ENCODE results near the gene POLD1.

Gene POLD1

GRCh38 chr19:50418176-50419021 lies 34.3 kb downstream of the POLD1 start, which contains the start of gene SPIB:
Gene SPIB, plus strand, starts transcription at chr19:50418938. Its CDS starts 25 bp downstream, at chr19:50418963.
- DNase-seq (ENCODE audit: low spot score), result no peak

- no peak for DNase-seq (ENCODE audit: low spot score)
These were observed 35.0 kb downstream of the POLD1 start for GRCh38 chr19:50419022-50419579.

GRCh38 chr19:50419580-50420035 lies 35.5 kb downstream of the POLD1 start:
- DNase-seq (ENCODE audit: low spot score), result no peak

- no peak for DNase-seq (ENCODE audit: low spot score)
These were observed 36.0 kb downstream of the POLD1 start for GRCh38 chr19:50420127-50420526.

GRCh38 chr19:50420808-50421207 lies 36.7 kb downstream of the POLD1 start:
- DNase-seq (ENCODE audit: low spot score), result no peak

DNA sequence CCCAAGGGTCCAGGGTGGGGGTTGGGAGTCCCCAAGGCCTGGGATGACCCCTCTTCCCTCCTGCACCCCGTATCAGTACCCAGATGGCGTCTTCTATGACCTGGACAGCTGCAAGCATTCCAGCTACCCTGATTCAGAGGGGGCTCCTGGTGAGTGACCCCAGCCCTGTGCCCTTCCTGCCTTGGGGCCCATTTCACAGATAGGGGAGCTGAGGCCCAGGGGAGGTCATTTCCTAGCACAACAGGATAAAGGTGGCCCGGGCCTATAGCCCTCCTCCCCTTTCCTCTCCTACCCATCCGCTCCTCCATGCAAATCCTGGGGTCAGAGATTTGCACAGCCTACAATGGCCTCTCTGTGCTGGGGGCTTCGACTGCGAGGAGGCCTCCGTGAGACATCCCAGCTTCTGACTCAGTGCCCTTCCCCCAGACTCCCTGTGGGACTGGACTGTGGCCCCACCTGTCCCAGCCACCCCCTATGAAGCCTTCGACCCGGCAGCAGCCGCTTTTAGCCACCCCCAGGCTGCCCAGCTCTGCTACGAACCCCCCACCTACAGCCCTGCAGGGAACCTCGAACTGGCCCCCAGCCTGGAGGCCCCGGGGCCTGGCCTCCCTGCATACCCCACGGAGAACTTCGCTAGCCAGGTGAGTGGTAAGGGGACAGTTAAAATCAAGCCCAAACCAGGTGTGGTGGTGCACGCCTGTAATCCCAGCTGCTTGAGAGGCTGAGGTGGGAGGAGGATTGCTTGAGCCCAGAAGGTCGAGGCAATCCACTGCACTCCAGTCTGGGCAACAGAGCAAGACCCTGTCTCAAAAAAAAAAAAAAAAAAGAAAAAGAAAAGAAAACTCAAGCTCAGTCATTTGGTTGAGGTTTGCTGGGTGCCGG lies 38.5 kb downstream of the POLD1 start:
- DNase-seq (ENCODE audit: low spot score), result no peak

DNA sequence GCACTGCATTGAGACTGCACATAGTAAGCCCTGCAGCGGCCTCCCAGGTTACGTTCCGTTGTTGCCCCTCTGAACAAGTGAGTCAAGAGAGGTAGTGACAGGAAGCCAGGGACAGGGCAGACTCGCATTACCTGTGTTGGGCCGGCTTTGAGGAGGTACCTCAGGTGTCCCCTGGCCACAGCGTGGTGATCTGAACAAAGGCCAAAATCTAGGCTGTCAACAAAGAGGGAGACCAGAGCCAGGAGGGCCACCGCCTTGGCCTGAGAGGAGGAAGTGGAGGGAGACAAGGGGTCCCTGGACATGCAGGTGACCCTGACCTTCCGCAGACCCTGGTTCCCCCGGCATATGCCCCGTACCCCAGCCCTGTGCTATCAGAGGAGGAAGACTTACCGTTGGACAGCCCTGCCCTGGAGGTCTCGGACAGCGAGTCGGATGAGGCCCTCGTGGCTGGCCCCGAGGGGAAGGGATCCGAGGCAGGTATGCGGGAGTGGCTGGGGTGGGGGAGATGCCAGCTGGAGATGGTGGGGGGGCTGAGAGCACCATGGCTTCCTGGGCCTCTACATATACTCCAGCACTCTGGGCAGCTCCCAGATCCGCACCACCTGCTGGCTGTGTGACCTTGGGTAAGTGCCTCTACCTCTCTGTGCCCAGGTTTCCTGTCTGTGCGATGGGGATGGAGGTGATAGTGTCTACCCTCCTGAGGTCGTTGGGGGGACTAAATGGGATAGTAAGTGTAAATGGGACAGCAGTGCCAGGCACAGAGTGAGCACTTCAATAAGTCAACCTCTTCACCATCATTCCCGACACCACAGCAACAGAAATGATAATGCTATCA lies 39.3 kb downstream of the POLD1 start:
- DNase-seq (ENCODE audit: low spot score), result no peak

- no peak for DNase-seq (ENCODE audit: low spot score)
These were observed 41.4 kb downstream of the POLD1 start for GRCh38 chr19:50425581-50425980.

DNA sequence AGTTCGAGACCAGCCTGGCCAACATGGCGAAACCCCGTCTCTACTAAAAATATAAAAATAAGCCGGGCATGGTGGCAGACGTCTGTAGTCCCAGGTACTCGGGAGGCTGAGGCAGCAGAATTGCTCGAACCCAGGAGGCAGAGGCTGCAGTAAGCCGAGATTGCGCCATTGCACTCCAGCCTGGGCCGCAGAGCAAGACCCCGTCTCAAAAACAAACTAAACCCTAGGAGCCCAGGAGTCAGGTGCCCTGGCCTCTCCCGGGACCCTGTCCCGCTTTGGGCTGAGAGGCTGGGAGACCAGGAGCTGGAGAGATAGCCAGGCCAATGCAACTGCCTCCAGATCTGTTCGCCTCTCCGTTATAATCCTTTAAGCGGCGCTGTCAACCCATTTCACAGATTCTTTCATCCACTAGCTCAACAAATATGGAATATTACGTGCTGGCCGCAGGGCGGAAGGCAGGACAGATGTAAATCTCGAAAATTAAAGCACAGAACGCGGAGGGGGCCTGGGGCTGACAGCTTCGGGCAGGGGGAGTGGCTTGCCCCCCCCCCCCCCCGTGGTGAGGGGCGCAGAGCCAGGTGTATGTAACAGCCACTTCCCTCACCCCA lies 43.3 kb downstream of the POLD1 start:
- DNase-seq (ENCODE audit: low spot score), result no peak

DNA sequence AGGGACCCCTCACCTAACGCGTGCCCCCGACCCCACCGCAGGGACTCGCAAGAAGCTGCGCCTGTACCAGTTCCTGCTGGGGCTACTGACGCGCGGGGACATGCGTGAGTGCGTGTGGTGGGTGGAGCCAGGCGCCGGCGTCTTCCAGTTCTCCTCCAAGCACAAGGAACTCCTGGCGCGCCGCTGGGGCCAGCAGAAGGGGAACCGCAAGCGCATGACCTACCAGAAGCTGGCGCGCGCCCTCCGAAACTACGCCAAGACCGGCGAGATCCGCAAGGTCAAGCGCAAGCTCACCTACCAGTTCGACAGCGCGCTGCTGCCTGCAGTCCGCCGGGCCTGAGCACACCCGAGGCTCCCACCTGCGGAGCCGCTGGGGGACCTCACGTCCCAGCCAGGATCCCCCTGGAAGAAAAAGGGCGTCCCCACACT lies 43.9 kb downstream of the POLD1 start:
- DNase-seq (ENCODE audit: low spot score), result peak; percentile 76

DNA sequence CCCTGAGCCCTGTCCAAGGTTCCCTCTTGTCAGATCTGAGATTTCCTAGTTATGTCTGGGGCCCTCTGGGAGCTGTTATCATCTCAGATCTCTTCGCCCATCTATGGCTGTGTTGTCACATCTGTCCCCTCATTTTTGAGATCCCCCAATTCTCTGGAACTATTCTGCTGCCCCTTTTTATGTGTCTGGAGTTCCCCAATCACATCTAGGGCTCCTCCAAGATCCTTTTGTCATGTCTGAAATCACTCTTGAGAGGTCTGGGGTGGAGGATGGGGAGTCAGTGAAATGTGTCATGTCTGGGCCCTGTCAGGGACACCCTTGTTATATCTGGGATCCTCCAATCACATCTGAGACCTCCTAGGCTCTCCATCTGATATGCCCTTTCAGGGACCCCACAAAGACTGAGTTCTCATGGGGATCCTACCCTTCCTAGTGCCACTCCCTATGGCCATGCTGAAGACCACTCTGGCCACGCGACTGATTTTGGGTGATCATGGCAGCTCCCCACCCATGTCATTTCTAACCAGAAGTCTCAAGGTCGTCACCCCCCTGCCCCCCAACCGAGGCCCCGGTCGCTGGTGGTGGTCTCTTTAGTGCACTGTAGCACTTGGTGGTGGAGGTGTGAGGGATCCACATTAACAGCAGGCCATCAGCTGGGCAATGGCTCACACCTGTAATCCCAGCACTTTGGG lies 44.8 kb downstream of the POLD1 start:
- no peak for DNase-seq (ENCODE audit: low spot score)

- DNase-seq (ENCODE audit: low spot score), result no peak
These were observed 46.8 kb downstream of the POLD1 start for GRCh38 chr19:50430888-50431342.

DNA sequence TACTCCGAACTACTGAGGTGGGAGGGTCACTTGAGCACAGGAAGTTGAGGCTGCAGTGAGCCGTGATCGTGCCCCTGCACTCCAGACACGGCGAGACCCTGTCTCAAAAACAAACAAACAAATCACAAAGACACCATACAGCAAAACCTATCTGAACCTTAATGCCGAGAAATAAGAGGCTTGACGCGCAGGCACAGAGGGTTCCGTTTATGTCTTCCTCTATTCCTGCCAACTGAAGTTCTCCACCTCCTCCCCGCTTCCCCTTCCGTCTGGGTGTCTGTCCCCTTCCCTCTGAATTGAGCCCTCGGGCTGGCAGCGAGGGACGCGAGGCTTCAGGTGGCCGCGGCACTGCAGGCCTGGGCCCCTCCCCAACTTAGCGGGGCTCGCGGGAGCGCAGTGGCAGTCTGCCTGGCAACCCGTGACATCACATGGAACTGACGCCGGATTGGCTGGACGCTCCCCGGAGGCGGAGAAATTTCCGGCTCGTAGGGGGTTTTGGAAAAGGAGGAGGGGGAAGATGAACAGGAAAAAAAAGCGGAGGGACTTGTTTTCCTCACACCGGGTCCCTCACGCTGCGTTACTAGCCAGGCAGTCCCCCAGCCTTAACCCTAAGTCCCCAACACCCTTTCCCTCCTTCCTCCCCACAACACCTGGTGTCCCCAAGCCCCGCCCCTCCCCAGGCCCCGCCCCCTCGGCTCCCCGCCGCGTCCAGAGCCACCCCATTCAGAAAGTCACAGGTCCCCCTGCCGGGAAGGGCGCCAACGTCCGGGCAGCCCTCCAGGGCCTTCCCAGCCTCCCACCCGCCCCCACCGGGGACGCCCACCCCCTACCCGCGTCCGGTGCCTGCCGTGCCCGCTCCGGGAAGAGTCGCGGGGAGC lies 47.4 kb downstream of the POLD1 start:
- peak; percentile 70 for DNase-seq (ENCODE audit: low spot score)

DNA sequence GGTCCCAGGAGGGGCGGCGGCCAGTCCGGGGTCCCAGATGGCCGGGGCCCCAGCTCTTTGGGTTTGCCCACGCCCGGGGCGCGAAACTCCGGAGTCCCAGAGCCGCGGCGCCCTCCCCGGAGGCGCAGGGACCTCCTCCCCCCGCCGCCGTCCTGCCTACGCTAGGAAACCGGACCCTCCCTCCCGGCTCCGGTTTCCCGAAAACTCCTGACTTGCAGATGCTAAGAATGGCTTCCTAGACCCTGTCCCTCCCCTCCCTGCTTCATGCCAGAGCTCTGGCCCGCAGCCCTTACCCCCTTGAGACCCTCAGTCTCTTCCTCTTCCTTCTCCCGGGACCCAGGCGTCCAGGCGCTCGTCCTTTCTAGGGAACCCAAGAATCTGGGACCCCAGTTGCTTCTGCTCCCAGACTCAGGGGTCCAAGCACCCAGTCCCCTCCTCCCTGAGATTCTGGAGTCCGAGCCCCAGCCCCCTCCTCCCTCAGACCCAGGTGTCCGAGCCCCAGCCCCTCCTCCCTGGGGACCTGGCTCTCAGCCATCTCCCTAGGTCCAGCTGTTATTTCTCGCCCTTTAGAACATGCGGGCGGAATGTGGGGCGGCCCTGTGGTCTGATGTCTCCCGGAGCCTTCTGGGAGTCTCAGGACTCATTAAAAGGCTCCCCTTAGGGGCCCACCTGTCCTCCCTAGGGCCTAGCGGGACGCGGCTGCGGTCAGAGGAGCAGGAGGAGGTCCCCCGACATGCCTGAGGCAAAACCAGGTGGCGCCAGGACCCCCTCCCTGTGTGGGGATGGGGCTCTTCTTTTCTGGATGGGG lies 48.3 kb downstream of the POLD1 start, which contains the start of gene MYBPC2:
Gene MYBPC2, plus strand, starts transcription at position 672 of the 808 bp plus-strand sequence. Its CDS starts 62 bp downstream, at position 734.
- DNase-seq (ENCODE audit: low spot score), result no peak

DNA sequence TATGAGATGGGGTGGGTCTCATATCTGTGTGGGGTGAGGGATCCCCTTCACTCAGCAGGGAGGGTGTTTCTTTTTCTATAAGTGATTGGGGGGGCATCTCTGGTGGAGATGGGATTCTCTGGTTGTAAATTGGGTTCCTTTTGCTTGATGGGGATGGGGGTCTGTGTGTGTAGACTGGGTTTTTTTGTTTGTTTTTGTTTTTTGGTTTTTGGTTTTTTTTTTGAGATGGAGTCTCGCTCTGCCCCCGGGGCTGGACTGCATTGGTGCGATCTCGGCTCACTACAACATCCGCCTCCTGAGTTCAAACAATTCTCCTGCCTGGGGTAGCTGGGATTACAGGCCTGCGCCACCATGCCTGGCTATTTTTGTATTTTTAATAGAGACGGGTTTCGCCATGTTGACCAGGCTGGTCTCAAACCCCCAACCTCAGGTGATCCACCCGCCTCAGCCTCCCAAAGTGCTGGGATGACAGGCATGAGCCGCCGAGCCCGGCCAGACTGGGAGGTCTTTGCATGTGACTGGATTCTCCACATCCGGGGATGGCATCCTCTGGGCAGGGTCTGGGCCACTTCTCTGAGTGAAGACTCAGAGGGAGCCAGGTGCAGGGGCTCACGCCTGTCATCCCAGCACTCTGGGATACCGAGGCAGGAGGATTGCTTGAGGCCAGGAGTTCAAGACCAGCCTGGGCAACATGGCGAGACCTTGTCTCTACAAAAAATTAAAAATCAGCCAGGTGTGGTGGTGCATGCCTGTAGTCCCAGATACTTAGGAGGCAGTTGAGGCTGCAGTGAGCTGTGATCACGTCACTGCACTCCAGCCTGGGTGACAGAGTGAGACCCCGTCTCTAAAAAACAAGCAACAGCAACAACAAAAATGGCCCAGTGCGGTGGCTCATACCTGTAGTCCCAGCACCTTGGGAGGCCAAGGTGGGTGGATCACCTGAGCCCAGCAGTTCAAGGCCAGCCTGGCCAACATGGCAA lies 49.3 kb downstream of the POLD1 start:
- no peak for DNase-seq (ENCODE audit: low spot score)

DNA sequence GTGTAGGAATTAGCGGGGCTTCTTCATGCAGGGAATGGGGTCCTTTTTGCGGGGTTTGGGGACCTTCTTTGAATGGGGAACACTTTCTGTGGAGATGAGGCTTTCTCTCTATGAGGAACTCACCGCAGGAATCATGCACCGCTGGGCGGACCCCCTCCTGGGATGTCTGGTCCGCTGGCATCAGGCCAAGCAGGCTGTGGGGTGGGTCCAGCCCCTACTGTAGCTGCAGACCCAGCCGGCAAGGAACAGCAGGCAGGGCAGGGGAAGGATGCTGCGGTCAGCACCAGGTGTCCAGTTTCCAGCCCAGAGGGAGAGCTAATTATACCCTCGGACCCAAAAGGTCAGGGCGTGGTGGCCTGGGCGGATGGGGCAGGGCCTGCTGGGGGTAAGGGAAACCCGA lies 50.4 kb downstream of the POLD1 start:
- DNase-seq (ENCODE audit: low spot score), result no peak

- no peak for DNase-seq (ENCODE audit: low spot score)
These were observed 51.1 kb downstream of the POLD1 start for GRCh38 chr19:50435221-50435620.

Measured in putamen (tissue), 1 donor.